ENCODE results near the gene DLX3.

The DLX3 gene

DNA sequence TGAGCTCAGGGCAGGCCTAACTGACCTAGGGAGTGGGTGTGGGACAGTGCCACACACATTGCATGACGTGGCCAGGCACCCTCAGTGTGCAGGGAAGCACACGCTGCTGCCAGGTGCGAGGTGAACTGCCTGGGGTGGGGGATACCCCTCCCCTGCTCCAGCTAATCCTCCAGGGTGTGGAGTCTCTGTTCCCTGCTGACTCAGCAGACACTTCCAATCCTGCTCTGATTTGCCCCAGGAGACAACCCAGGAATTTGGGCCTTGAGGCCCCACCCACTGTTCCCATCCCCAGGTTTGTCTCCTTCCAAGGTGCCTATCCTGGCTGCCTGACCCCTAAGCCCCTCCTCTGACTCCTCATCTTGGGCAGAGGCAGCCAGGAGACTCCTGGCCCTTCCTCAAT is 10.7 kb downstream of the DLX3 start:
- no peak overlapping the region for H3K27ac ChIP-seq
- TF ChIP-seq, protein P1, sequence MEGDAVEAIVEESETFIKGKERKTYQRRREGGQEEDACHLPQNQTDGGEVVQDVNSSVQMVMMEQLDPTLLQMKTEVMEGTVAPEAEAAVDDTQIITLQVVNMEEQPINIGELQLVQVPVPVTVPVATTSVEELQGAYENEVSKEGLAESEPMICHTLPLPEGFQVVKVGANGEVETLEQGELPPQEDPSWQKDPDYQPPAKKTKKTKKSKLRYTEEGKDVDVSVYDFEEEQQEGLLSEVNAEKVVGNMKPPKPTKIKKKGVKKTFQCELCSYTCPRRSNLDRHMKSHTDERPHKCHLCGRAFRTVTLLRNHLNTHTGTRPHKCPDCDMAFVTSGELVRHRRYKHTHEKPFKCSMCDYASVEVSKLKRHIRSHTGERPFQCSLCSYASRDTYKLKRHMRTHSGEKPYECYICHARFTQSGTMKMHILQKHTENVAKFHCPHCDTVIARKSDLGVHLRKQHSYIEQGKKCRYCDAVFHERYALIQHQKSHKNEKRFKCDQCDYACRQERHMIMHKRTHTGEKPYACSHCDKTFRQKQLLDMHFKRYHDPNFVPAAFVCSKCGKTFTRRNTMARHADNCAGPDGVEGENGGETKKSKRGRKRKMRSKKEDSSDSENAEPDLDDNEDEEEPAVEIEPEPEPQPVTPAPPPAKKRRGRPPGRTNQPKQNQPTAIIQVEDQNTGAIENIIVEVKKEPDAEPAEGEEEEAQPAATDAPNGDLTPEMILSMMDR (IDR thresholded peaks at IDR 0.05): no peak
- no peak for TF ChIP-seq ZFX (IDR thresholded peaks at IDR 0.05; ENCODE audit: borderline replicate concordance)

DNA sequence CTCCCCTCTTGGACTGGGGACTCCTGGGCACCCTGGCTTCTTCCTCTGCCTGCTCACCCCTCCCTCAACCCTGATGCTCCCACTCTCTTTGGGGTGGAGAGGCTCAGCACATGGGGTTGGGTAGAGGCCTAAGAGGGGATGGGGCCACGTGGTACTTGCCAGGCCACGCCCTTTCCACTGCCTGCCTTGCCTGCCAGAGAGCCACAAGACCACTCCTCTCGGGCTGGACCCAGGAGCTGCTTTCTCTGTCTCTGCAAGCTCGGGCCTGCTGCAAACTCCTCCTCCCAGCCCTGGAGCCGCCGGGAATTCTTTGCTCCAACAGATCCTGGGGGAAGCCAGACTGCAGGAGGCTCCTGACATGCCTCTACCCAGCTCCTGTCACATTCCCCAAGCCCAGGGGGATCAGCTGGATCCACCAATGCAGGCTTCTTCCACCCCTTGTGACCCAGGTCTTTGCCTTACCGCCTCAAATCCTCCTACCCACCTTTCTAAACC is 14.3 kb downstream of the DLX3 start:
- H3K27ac ChIP-seq: no peak overlapping the region
- no peak for TF ChIP-seq ZFX (IDR thresholded peaks at IDR 0.05; ENCODE audit: borderline replicate concordance)
- TF ChIP-seq, protein P1 (IDR thresholded peaks at IDR 0.05): no peak

DNA sequence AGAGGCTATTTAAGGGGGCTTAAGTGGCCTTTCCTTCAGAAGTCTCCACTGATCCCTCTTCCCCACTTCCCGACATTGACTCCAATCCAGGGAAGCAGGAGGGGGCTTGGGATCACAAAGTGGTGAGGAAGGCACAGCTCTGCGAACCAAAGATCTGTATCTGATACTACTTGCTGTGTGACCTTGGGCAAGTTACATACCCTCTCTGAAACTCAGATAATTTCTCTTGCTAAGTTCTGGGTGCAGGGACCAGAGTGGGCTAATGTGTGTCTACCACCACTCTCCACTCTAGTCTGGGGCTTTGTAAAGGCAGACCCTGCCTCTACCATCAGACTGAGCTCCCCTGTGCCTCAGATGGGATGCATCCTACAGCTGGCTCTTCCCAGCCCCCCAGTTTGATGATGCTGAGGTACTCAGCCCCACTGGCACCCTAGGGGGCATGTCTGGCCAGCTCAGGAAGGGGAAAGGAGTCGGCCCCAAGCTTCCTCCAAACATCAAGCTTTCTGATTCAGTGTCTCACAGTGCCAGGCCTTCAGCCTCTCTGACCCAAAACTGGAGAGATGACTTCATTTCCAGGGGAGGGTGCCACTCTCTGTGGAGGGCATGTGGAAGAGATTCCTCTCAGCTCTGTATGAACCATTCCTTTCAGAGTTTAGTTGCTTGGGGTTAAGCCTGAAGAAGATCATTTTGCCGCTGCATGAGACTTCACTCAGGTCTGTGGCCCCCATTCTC is 15.1 kb downstream of the DLX3 start:
- no peak overlapping the region for H3K27ac ChIP-seq
- TF ChIP-seq, protein P1 (IDR thresholded peaks at IDR 0.05): no peak
- TF ChIP-seq ZFX (IDR thresholded peaks at IDR 0.05; ENCODE audit: borderline replicate concordance): no peak

DNA sequence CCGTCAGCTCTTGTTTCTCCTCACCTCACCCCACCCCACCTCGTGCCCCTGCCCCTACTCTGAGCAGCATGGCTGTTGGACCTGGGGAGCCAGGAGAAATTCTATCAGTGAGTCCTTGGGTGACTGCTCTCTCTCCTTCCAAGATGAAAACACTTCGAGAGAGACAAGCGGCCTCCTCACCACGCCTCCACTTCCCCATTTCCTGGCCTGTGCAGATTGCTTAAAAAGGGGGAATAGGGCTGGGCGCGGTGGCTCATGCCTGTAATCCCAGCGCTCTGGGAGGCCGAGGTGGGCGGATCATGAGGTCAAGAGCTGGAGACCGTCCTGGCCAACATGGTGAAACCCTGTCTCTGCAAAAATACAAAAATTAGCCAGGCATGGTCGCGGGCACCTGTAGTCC is 16.5 kb downstream of the DLX3 start:
- no peak for TF ChIP-seq ZFX (IDR thresholded peaks at IDR 0.05; ENCODE audit: borderline replicate concordance)
- TF ChIP-seq, protein P1 (IDR thresholded peaks at IDR 0.05): no peak
- no peak overlapping the region for H3K27ac ChIP-seq

DNA sequence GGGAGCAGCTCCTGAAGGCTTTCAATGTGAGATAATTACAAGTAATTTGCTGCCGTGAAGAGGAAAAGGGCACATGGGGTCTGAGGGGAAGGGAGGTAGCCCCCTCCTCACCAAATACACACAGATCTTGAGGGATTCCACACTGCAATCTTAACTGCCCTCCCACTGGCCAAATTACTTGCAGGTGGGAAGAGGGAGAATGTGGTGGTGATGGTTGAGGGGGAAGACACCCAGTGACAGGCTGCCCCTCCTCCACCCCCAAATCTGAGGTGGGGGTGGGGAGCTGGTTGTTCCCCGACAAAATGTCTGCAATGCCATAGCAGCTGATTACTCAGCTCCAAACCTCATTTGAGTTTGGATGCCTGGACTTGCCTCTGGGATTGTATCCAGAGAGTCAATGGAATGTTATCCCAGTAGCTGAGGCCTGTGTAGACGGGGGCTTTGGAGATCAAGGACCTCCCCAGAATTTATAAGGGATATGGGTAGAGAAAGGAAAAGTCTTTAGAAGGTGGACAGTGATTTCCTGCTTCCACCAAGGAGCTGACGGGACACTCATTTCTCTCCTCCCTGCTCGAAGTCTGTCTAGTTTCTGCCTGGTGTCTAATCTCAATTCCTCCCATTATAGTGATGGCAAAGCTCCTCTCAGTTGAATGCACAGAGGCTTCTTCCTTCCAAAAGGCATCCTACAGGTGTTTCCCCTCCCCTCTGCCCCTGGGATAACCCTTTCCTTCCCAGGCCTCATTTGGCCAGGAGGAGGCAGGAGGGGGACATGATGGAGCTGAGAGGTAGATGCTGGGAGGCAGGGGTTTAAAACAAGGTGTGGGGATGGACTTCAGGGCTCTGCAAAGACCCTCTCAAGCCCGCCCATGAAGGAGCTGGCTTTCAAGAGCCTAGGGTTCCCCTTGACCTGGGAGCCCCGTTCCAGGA is 17.3 kb downstream of the DLX3 start:
- no peak for TF ChIP-seq ZFX (IDR thresholded peaks at IDR 0.05; ENCODE audit: borderline replicate concordance)
- TF ChIP-seq, protein P1 (IDR thresholded peaks at IDR 0.05): no peak
- no peak overlapping the region for H3K27ac ChIP-seq

DNA sequence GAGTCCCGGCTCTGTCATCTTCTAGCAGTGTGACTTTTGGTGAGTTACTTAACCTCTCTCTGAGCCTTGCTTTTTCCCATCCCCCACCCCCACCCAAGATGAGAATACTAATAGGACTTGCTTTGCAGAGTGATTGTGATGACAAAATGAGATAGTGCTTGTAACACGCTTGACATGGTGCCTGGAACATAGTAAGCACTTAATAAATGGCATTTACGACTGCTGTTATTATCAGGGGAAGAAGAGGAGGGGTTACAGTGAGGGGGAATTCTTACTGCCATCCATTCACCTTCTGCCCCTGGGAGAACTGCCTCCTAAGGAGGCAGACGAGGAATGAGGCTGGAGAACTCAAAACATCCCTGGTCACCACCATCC is 18.2 kb downstream of the DLX3 start:
- H3K27ac ChIP-seq: no peak overlapping the region
- TF ChIP-seq ZFX (IDR thresholded peaks at IDR 0.05; ENCODE audit: borderline replicate concordance): no peak
- TF ChIP-seq, protein P1 (IDR thresholded peaks at IDR 0.05): no peak

Data from 22Rv1 (cell line).